Suprapubic skin (tissue), 4 donors: ENCODE data around the gene ICAM2. TPM values are rescaled to one million over a fixed set of nuclear protein-coding genes. Genes with fewer than 3 reads are reported as not detected.

Experiments
- DNase-seq, 2 donors: peaks; one replicate each; pipeline ENCODE4 v3.0.0-alpha.2; 2019; ENCODE audit warnings: low spot score in 2 of 2
- H3K27ac ChIP-seq: fragments of 200-600 bp; sonication (generic); one replicate; pipeline ENCODE4 v1.5.1; 2019
- H3K27me3 ChIP-seq: fragments of 200-600 bp; sonication (generic); one replicate; pipeline ENCODE4 v1.5.1; 2019
- H3K36me3 ChIP-seq: fragments of 200-600 bp; sonication (generic); one replicate; pipeline ENCODE4 v1.5.1; 2019
- H3K4me1 ChIP-seq: fragments of 200-600 bp; sonication (generic); one replicate; pipeline ENCODE4 v1.5.1; 2019
- H3K4me3 ChIP-seq: fragments of 200-600 bp; sonication (generic); one replicate; pipeline ENCODE4 v1.5.1; 2019; ENCODE audit warnings: mild to moderate bottlenecking
- H3K9me3 ChIP-seq: fragments of 200-600 bp; sonication (generic); one replicate; pipeline ENCODE4 v1.5.1; 2019
- EP300 ChIP-seq: sonication (generic); formaldehyde crosslinking; IDR thresholded peaks from one replicate; pipeline ENCODE4 v1.6.1; 2017; ENCODE audit warnings: antibody characterized with exemption
- POLR2A ChIP-seq, 2 donors: fragments of 450-650 bp; IDR thresholded peaks; one replicate each; pipeline ENCODE4 v1.6.1; 2017; ENCODE audit warnings: antibody characterized with exemption in 2 of 2, mild to moderate bottlenecking in 2 of 2, moderate library complexity in 2 of 2
- POLR2AphosphoS5 ChIP-seq, 3 donors: sonication (generic); formaldehyde crosslinking; IDR thresholded peaks; one replicate each; pipeline ENCODE4 v1.6.1; 2017; ENCODE audit warnings: antibody characterized with exemption in 3 of 3
- WGBS: methylation state at CpG from one replicate; pipeline ENCODE4 v1.1.5; 2018; 5-methylcytosine and 5-hydroxymethylcytosine counted together
- total RNA-seq, 4 donors: library from RNA; depleted of rRNA; stranded (reverse); fragments of >200 nt; gene quantifications; one replicate each; pipeline ENCODE4 v1.1.0, GENCODE V29; 2016
- TF ChIP-seq, protein P1 (sequence below), 2 donors: fragments of 200-600 bp in 1 of 2; fragments of 450-650 bp in 1 of 2; sonication (generic) in 1 of 2; IDR thresholded peaks; one replicate each; pipeline ENCODE4 v1.5.1; 2016 to 2019; ENCODE audit warnings: antibody characterized with exemption in 2 of 2, mild to moderate bottlenecking in 1 of 2, moderate library complexity in 1 of 2

The ICAM2 gene
- total RNA-seq, 4 donors from 2014 or later = 8.4 to 32.5 (median 14.9) TPM

DNA sequence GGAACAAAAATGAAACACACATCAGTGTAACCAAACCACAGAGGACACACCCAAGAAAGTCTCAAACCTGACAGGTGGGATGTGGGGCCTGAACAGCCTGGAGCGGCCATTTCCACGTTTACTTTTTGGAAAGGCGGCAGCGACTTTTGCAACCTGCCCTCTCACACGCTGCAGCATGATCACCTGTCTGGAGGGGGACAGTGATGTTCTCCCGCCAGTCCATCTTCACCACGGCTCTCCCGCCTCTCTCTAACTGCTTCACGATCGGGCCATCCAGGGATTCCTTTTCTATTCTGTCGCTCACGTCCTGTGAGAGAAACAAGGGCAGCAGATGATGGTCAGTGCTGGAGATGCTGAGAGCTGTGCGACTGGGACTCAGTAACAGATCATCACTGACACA lies 24.7 kb upstream of the ICAM2 start:
- peaks cover 73% of the 10 kb centered on the region for H3K36me3 ChIP-seq
- 86% methylated on average over 13 of the region's 13 CpGs for WGBS
- no peak for TF ChIP-seq POLR2AphosphoS5 (IDR thresholded peaks at IDR 0.05)
- TF ChIP-seq POLR2A (IDR thresholded peaks at IDR 0.05) = no peak
- TF ChIP-seq, protein P1, sequence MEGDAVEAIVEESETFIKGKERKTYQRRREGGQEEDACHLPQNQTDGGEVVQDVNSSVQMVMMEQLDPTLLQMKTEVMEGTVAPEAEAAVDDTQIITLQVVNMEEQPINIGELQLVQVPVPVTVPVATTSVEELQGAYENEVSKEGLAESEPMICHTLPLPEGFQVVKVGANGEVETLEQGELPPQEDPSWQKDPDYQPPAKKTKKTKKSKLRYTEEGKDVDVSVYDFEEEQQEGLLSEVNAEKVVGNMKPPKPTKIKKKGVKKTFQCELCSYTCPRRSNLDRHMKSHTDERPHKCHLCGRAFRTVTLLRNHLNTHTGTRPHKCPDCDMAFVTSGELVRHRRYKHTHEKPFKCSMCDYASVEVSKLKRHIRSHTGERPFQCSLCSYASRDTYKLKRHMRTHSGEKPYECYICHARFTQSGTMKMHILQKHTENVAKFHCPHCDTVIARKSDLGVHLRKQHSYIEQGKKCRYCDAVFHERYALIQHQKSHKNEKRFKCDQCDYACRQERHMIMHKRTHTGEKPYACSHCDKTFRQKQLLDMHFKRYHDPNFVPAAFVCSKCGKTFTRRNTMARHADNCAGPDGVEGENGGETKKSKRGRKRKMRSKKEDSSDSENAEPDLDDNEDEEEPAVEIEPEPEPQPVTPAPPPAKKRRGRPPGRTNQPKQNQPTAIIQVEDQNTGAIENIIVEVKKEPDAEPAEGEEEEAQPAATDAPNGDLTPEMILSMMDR (IDR thresholded peaks at IDR 0.05) = no peak
- TF ChIP-seq EP300 = no peak
- H3K27ac ChIP-seq = no peak overlapping the region
- no peaks in the 10 kb centered on the region for H3K4me1 ChIP-seq
- H3K9me3 ChIP-seq = no peaks in the 10 kb centered on the region
- peak in 1 of 2 donors; percentile 24 for DNase-seq
- no peak overlapping the region for H3K4me3 ChIP-seq
- no peaks in the 10 kb centered on the region for H3K27me3 ChIP-seq

DNA sequence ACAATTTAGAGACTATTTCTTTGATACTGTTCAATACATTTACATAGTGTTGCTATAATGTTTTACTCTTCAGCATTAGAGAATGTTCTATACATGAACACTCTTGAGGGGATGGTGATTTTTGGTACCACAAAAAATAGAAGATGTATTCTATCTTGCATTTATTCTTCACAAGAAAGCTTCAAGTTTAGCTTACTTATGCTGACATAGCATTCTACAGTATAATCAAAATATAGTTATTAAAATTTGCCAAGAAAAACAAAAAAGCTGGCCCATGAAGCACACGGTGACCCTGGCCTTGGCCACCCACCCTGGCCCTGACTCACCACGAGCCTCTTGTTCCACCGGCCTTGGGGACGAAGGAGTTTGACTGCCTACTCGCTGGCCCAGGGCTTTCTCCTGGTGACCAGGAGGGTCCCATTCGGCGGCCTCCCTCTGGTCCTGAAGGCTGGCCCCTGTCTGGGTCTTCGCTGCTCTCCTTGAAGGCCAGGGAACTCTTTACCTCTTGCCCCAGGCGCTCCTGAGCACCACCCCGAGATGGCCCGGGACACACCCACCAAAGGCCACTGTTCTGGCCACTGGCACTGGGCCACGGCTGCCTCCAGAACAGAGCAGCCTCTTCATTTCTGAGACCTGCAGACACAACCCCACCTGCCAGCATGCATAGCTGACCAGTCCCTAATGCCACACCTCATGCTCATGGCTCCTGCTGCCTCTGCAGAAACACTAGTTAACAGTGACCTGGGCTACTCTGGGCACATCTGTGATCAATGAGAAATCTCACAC lies 22.5 kb upstream of the ICAM2 start:
- TF ChIP-seq EP300 = no peak
- Histone ChIP-seq H3K9me3 (no peaks in the 10 kb centered on the region), H3K27ac (no peak overlapping the region), H3K4me3 (no peak overlapping the region), H3K4me1 (no peaks in the 10 kb centered on the region), H3K36me3 (peaks cover 62% of the 10 kb centered on the region), H3K27me3 (no peaks in the 10 kb centered on the region)
- 85% methylated on average over 12 of the region's 12 CpGs for WGBS
- DNase-seq = peak in 1 of 2 donors; percentile 54

DNA sequence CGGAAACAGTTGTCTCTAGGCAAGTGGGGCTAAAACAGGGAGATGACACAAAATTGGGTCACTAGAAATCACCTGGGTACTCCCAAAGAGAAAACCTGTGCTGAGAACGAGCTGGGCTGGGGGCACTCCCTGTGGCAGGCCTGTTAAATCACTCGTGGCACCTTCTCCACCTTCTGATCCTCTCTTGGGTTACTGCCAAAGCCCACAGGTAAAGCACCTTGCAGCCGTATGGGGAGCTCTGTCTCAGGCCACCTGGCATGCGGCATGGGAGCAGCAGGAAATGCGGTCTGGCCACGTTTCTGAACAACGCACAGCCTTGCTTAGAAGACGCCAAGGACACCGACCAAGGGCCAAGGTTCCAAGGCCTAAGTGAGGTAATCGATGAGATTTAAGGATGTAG lies 21.5 kb upstream of the ICAM2 start:
- no peaks in the 10 kb centered on the region for H3K4me1 ChIP-seq
- no peaks in the 10 kb centered on the region for H3K9me3 ChIP-seq
- H3K4me3 ChIP-seq = no peak overlapping the region
- WGBS = 64% methylated on average over 11 of the region's 11 CpGs
- H3K36me3 ChIP-seq = peaks cover 55% of the 10 kb centered on the region
- H3K27ac ChIP-seq = no peak overlapping the region
- no peaks in the 10 kb centered on the region for H3K27me3 ChIP-seq
- TF ChIP-seq, protein P1 (IDR thresholded peaks at IDR 0.05) = no peak
- TF ChIP-seq EP300 (no peak), POLR2AphosphoS5 (IDR thresholded peaks at IDR 0.05) (no peak), POLR2A (IDR thresholded peaks at IDR 0.05) (no peak)
- DNase-seq = peak in 1 of 2 donors; percentile 44

DNA sequence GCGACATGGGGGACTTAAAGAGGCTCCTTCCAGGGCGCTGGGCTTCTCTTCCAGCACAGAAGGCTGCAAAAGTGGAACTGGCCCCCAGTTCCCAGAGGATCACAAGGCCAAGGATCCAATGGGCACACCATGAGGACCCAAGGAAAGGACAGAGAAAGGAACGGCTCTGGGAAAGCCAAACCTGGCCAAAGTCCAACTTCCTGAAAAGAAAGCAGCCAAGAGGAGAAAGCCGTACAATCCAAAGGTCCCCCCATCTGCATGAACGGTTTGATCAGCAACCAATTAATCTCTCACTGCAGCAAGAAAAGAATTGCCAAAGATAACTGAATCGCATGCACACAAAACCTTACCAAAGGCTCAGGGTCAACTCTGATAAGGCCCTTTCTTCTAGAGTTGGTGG lies 19.8 kb upstream of the ICAM2 start:
- H3K4me3 ChIP-seq = no peak overlapping the region
- H3K27ac ChIP-seq = no peak overlapping the region
- DNase-seq = peak in 1 of 2 donors; percentile 33
- 79% methylated on average over 6 of the region's 6 CpGs for WGBS
- TF ChIP-seq EP300 (no peak), POLR2A (IDR thresholded peaks at IDR 0.05) (no peak), POLR2AphosphoS5 (IDR thresholded peaks at IDR 0.05) (no peak)
- TF ChIP-seq, protein P1 (IDR thresholded peaks at IDR 0.05) = no peak
- H3K27me3 ChIP-seq = no peaks in the 10 kb centered on the region
- peaks cover 38% of the 10 kb centered on the region for H3K36me3 ChIP-seq
- no peaks in the 10 kb centered on the region for H3K9me3 ChIP-seq
- H3K4me1 ChIP-seq = no peaks in the 10 kb centered on the region

DNA sequence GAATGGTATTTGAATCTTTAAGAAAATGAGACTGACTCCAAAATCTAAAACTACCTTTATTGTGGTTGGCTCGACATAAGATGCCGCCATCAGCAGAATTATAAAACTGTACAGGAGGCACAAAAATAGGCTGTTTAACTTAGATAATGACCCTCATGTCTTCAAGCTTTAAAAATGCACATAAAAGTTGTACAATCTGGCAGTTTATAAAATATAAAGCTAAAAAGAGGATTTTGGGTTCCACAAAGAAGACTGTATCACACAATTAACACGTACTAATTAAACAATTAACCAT lies 18.6 kb upstream of the ICAM2 start:
- WGBS = 95% methylated on average over 3 of the region's 3 CpGs
- Histone ChIP-seq H3K36me3 (peaks cover 26% of the 10 kb centered on the region), H3K4me3 (no peak overlapping the region), H3K27me3 (no peaks in the 10 kb centered on the region), H3K27ac (no peak overlapping the region), H3K9me3 (no peaks in the 10 kb centered on the region), H3K4me1 (no peaks in the 10 kb centered on the region)
- no peak for DNase-seq
- no peak for TF ChIP-seq POLR2A (IDR thresholded peaks at IDR 0.05)
- TF ChIP-seq EP300 = no peak
- TF ChIP-seq, protein P1 (IDR thresholded peaks at IDR 0.05) = no peak
- TF ChIP-seq POLR2AphosphoS5 (IDR thresholded peaks at IDR 0.05) = no peak
